ENCODE results near the gene AHCYL2.

GRCh38 chr7:129390314-129390713, 165.5 kb downstream of the AHCYL2 start:
- TF ChIP-seq CTCF (IDR thresholded peaks at IDR 0.05; ENCODE audit: insufficient read depth, low read depth, low read length), result no peak
- no peak for TF ChIP-seq EZH2 (IDR thresholded peaks at IDR 0.05; ENCODE audit: insufficient read depth, low read length)

Measured in astrocyte (in vitro differentiated cells and primary cell).